Astrocyte (in vitro differentiated cells and primary cell): ENCODE measurements around the gene SMAD7. TPM values are rescaled to one million over a fixed set of nuclear protein-coding genes. Genes with fewer than 3 reads are reported as not detected.
A peak's percentile ranks its signal among the peaks of the same experiment; 100 is the strongest.

ENCODE experiments used
- DNase-seq: peaks from one replicate; pipeline ENCODE4 v3.0.0-alpha.2; 2010; ENCODE audit warnings: low read depth
- FAIRE-seq: peaks from 2 replicates; lab custom pipeline; 2011; peaks lifted over from hg19 to GRCh38; lab: Jason Lieb, UNC
- H2AFZ ChIP-seq: 2 replicates; pipeline ENCODE4 v1.6.0; 2012; ENCODE audit warnings: low read depth, low read length, inconsistent platforms
- H3K27ac ChIP-seq: 2 replicates; pipeline ENCODE4 v1.5.1; 2011; ENCODE audit warnings: low read depth, low read length, inconsistent platforms
- H3K27me3 ChIP-seq: 2 replicates; pipeline ENCODE4 v1.6.0; 2011; ENCODE audit warnings: low read length, inconsistent platforms; ENCODE audit not compliant: insufficient read depth
- H3K36me3 ChIP-seq: 2 replicates; pipeline ENCODE4 v1.5.1; 2011; ENCODE audit warnings: low read length, inconsistent platforms; ENCODE audit not compliant: insufficient read depth
- H3K4me1 ChIP-seq: 2 replicates; pipeline ENCODE4 v1.5.1; 2011; ENCODE audit warnings: low read length, inconsistent platforms; ENCODE audit not compliant: insufficient read depth
- H3K4me2 ChIP-seq: 2 replicates; pipeline ENCODE4 v1.6.0; 2012; ENCODE audit warnings: low read length, inconsistent platforms
- H3K4me3 ChIP-seq: 2 replicates; pipeline ENCODE4 v1.5.1; 2011; ENCODE audit warnings: low read depth, mild to moderate bottlenecking, low read length, inconsistent platforms; ENCODE audit not compliant: insufficient read depth
- H3K79me2 ChIP-seq: 2 replicates; pipeline ENCODE4 v1.6.0; 2012; ENCODE audit warnings: mild to moderate bottlenecking, low read length, inconsistent platforms; ENCODE audit not compliant: insufficient read depth
- H3K9ac ChIP-seq: 2 replicates; pipeline ENCODE4 v1.6.0; 2012; ENCODE audit warnings: mild to moderate bottlenecking, low read length, inconsistent platforms
- H3K9me3 ChIP-seq: 2 replicates; pipeline ENCODE4 v1.5.1; 2012; ENCODE audit warnings: low read depth, mild to moderate bottlenecking, low read length, inconsistent platforms; ENCODE audit not compliant: insufficient read depth
- H4K20me1 ChIP-seq: 2 replicates; pipeline ENCODE4 v1.6.0; 2012; ENCODE audit warnings: low read length, inconsistent platforms; ENCODE audit not compliant: insufficient read depth
- H3K27ac Mint-ChIP-seq: one replicate; pipeline ENCODE4 v1.8.0; 2021; ENCODE audit warnings: mild to moderate bottlenecking, mixed read lengths; ENCODE audit not compliant: unreplicated experiment
- H3K27me3 Mint-ChIP-seq: one replicate; pipeline ENCODE4 v1.8.0; 2021; ENCODE audit warnings: low read depth, mixed read lengths; ENCODE audit not compliant: unreplicated experiment
- H3K36me3 Mint-ChIP-seq: one replicate; pipeline ENCODE4 v1.8.0; 2021; ENCODE audit warnings: low read depth, mixed read lengths; ENCODE audit not compliant: unreplicated experiment
- H3K4me1 Mint-ChIP-seq: one replicate; pipeline ENCODE4 v1.8.0; 2021; ENCODE audit warnings: low read depth, mixed read lengths; ENCODE audit not compliant: unreplicated experiment
- H3K4me3 Mint-ChIP-seq: one replicate; pipeline ENCODE4 v1.8.0; 2021; ENCODE audit warnings: mild to moderate bottlenecking, moderate library complexity, mixed read lengths; ENCODE audit not compliant: unreplicated experiment
- H3K9me3 Mint-ChIP-seq: one replicate; pipeline ENCODE4 v1.8.0; 2021; ENCODE audit warnings: mild to moderate bottlenecking, mixed read lengths; ENCODE audit not compliant: unreplicated experiment
- CTCF ChIP-seq: IDR thresholded peaks from 2 replicates; pipeline ENCODE4 v1.5.1; 2011; ENCODE audit warnings: low read depth, mild to moderate bottlenecking, inconsistent platforms, low read length, moderate library complexity; ENCODE audit not compliant: insufficient read depth
- EZH2 ChIP-seq: IDR thresholded peaks from 2 replicates; pipeline ENCODE4 v1.6.1; 2012; ENCODE audit warnings: mild to moderate bottlenecking, low read length, inconsistent platforms; ENCODE audit not compliant: insufficient read depth
- total RNA-seq: library from RNA; stranded (reverse); gene quantifications from 2 replicates; pipeline ENCODE4 v1.2.1, GENCODE V29; 2021

The SMAD7 gene
- total RNA-seq, 1 donor from 2014 or later: 62.9 TPM

DNA sequence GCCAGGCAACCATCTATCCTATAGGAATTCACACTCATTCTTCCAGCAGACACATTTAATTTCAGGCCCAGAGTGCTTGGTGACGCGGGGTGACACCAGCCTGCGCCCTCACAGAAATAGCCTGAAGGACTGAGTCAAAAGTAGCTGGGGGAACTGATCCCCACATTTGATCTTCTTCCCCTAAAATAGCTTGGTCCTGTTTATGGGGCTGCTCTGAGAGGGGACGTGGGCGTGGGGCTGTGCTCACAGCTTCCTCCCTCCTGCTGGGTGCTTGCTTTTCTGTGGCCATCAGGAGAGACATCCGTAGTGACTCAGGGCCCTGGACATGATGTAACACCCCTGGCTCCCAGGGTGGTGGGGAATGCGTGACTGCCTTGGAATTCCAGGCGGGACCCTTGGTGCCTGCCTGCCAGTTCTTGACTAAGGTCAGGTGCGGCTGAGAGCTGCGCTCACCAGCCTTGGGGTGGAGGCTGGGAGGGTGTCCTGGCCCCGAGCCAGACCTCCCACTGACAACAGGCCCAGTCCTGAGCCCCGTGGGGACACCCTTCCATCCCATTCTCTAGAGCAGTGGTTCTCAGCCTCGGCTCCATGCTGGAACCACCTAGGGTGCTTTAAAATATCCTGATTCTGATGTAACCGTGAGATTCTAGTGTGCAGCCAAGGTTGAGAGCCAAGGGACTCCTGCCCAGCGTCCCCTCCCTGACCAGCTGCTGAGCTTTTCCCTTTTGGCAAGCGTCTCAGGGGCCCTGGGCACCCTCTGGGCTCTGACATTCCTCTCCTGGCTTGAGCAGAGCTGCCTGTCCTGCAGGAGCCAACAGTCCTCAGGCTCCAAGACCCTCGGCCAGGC, 47.4 kb upstream of the SMAD7 start:
- no peaks in the 10 kb centered on the region for H3K27me3 ChIP-seq
- Mint-ChIP-seq H3K4me3 (peak overlapping the region; percentile 68), H3K9me3 (no peaks in the 10 kb centered on the region), H3K36me3 (no peaks in the 10 kb centered on the region), H3K27ac (peak overlapping the region; percentile 100), H3K4me1 (peaks cover 40% of the 10 kb centered on the region), H3K27me3 (peaks cover 5% of the 10 kb centered on the region)
- no peaks in the 10 kb centered on the region for H4K20me1 ChIP-seq
- peak overlapping the region; percentile 81 for H3K4me2 ChIP-seq
- peak; percentile 97 for DNase-seq
- peaks cover 49% of the 10 kb centered on the region for H3K4me1 ChIP-seq
- H3K9ac ChIP-seq: peak overlapping the region; percentile 90
- H2AFZ ChIP-seq: peak overlapping the region; percentile 35
- no peaks in the 10 kb centered on the region for H3K36me3 ChIP-seq
- no peaks in the 10 kb centered on the region for H3K9me3 ChIP-seq
- H3K79me2 ChIP-seq: no peaks in the 10 kb centered on the region
- peak overlapping the region; percentile 29 for H3K4me3 ChIP-seq
- no peak for TF ChIP-seq EZH2
- TF ChIP-seq CTCF: no peak
- peak; percentile 100 for FAIRE-seq
- H3K27ac ChIP-seq: peak overlapping the region; percentile 100

DNA sequence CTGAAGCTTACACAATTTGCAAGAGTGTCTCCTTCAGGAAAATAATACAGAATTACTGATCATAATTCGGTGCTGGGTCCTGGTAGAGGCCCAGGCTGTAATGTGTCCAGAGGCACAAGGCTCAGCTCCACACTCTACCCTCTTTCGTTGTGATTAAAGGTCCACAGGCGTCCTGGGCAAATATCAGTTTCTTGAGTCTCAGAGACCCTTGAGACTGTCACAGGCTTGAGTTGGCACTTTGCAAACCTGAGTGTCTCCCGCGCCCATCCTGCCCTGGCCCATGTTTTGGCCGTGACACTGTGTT, 46.9 kb upstream of the SMAD7 start:
- Mint-ChIP-seq H3K36me3 (no peaks in the 10 kb centered on the region), H3K27ac (peak overlapping the region; percentile 100), H3K4me1 (peaks cover 46% of the 10 kb centered on the region), H3K4me3 (peak overlapping the region; percentile 68), H3K9me3 (no peaks in the 10 kb centered on the region), H3K27me3 (peaks cover 5% of the 10 kb centered on the region)
- H3K36me3 ChIP-seq: no peaks in the 10 kb centered on the region
- H2AFZ ChIP-seq: peak overlapping the region; percentile 12
- DNase-seq (no peak), FAIRE-seq (no peak)
- no peaks in the 10 kb centered on the region for H3K9me3 ChIP-seq
- H3K4me1 ChIP-seq: peaks cover 52% of the 10 kb centered on the region
- H3K4me2 ChIP-seq: peak overlapping the region; percentile 81
- peak overlapping the region; percentile 100 for H3K27ac ChIP-seq
- no peaks in the 10 kb centered on the region for H3K27me3 ChIP-seq
- H4K20me1 ChIP-seq: no peaks in the 10 kb centered on the region
- peak overlapping the region; percentile 20 for H3K4me3 ChIP-seq
- H3K9ac ChIP-seq: peak overlapping the region; percentile 90
- H3K79me2 ChIP-seq: no peaks in the 10 kb centered on the region
- TF ChIP-seq CTCF (no peak), EZH2 (no peak)
